IPS-11a (cell line): ENCODE results near the gene BARHL2.
A peak's percentile ranks its signal among the peaks of the same experiment; 100 is the strongest.

Experiments
- H3K4me3 ChIP-seq: one replicate; pipeline ENCODE4 v1.5.1; 2013; ENCODE audit warnings: low read depth, low read length, control low read depth

Gene BARHL2

GRCh38 chr1:90716552-90717355 is at the start of gene BARHL2:
Gene BARHL2, minus strand, starts transcription at chr1:90717302. Its CDS starts 107 bp downstream, at chr1:90717195.
- peak within 1 kb of the TSS; percentile 17 for H3K4me3 ChIP-seq

- no peak overlapping the region for H3K4me3 ChIP-seq
Measured at GRCh38 chr1:90763930-90764329, 46.8 kb upstream of the BARHL2 start.

GRCh38 chr1:90763506-90763905 is 46.4 kb upstream of the BARHL2 start:
- no peak overlapping the region for H3K4me3 ChIP-seq

- H3K4me3 ChIP-seq, result no peak overlapping the region
Measured at GRCh38 chr1:90761781-90762589, 44.9 kb upstream of the BARHL2 start.

- no peak overlapping the region for H3K4me3 ChIP-seq
Measured at GRCh38 chr1:90761156-90761555, 44.1 kb upstream of the BARHL2 start.

GRCh38 chr1:90753556-90753955 is 36.5 kb upstream of the BARHL2 start:
- no peak overlapping the region for H3K4me3 ChIP-seq

DNA sequence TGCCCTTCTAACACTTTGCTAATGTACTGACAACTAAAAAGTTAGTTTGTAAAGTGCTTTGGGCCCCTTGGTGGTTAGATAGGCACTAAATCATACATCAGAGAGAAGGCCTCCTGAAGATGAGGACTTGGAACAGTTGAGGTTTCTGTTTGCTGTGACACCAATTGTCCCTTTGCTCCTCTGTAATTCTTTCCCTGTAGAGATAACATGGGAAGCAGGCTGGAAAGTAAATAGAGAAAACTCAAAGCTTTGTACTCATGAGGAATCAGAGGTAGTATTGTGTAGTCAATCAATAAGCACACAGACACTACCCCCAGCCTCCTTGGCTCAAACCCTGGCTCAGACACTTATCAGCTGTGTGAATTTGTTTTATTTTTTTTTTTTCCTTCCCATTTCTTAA is 31.6 kb upstream of the BARHL2 start:
- no peak overlapping the region for H3K4me3 ChIP-seq

- H3K4me3 ChIP-seq, result no peak overlapping the region
Measured at GRCh38 chr1:90746857-90747256, 29.8 kb upstream of the BARHL2 start.

DNA sequence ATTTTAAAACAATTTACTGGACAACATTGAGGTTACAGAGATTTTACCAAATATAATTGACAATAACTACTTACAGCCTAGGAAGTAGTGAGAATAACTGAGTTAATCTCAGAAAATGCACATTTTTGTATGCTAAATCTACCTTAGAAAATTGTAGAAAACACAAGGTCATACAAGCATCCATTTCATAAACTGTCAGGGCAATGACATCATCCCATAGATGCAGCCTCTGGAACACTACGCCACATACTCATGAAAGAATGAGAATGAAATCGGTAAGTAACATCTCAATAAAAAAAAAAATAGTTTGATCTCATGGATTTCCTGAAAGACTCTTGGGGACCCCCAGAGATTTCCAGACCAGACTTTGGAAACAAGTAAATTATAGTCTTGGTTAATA is 28.9 kb upstream of the BARHL2 start:
- no peak overlapping the region for H3K4me3 ChIP-seq

GRCh38 chr1:90732136-90732535 is 15.0 kb upstream of the BARHL2 start:
- H3K4me3 ChIP-seq, result no peak overlapping the region

GRCh38 chr1:90731382-90732050 is 14.4 kb upstream of the BARHL2 start:
- no peak overlapping the region for H3K4me3 ChIP-seq

DNA sequence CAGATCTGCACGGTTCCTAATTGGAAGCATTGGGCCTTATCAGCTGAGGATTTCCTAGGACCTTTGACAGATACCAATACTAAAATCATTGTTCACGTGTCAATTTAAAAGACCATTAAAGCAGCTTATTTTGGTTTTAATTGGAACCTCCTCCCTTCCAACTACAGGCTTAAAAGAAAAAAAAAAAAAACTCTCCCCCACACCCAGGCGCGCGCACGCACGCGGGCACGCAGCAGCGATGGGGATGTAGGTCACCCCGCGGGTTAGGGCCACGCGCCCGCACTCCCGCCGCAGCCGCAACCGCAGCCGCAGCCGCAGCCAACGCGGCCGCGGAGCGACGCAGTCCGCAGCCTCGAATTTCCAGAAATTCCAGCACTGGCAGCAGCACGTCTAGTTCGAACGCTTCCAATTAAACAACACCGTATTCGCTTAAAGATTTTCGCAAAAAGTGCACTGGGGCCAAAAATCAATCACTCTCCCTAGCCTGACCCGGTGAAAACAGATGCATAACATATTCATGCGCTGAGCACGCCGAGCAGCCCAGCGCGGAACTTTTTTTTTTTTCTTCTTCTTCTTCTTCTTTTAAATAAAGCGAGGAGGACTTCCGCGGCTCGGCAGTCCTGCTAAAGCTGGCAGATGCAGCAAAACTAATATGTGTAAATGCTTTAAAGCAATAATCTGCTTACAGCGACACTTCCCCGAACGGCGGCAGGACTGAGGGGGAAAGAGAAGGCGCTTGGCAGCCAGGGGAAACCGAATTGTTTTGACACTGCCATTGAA is 13.3 kb upstream of the BARHL2 start:
- H3K4me3 ChIP-seq, result no peak overlapping the region

- no peak overlapping the region for H3K4me3 ChIP-seq
Measured at GRCh38 chr1:90729504-90730242, 12.6 kb upstream of the BARHL2 start.

GRCh38 chr1:90728502-90729287 is 11.6 kb upstream of the BARHL2 start:
- H3K4me3 ChIP-seq, result no peak overlapping the region

GRCh38 chr1:90727917-90728501 is 10.9 kb upstream of the BARHL2 start:
- no peak overlapping the region for H3K4me3 ChIP-seq

GRCh38 chr1:90726986-90727480 is 9.9 kb upstream of the BARHL2 start:
- H3K4me3 ChIP-seq, result no peak overlapping the region

- H3K4me3 ChIP-seq, result no peak overlapping the region
Measured at GRCh38 chr1:90726425-90726985, 9.4 kb upstream of the BARHL2 start.

DNA sequence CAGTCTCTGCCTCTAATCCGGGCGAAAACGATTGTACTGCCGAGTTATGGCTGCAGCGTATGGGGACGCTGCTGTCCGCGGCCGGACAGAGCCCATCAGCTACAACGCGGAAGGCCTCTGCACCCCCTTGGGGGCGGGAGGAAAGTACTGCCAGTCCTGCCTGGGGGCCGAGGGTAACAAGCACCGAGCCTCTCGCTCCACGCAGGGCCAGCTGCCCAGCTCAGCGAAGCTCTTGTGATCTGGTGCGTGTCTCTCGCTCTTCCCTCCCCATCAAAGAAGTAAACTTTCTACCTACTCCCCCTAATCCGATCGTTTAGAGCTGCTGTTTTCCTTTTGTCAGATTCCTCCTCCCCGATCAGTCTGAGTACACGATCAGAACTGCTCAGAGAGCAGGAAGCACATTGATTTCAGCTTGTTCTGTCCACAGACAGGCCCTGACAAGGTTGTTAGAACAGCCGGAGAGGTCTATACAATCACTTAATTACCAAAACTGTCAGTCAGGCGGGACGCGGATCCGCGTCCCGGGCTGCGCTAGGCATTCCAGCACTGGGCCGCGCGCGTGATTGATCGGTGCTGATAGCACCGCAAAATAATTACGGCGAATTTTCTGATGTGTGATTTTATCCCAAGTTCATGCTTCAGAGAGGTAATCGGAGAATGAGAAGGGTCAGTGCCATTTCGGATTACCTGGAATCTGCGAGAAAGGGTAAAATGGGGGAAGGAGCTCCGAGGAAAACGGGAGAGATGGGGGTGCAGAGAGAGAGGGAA is 8.7 kb upstream of the BARHL2 start:
- no peak overlapping the region for H3K4me3 ChIP-seq
